Measurements from ENCODE around the gene TMEM45B.
"Not testable (repeated sequence)": the region's sequence is repeated elsewhere in the genome, so short reads cannot be mapped to it uniquely, and the experiment has no call there.

Gene TMEM45B

DNA sequence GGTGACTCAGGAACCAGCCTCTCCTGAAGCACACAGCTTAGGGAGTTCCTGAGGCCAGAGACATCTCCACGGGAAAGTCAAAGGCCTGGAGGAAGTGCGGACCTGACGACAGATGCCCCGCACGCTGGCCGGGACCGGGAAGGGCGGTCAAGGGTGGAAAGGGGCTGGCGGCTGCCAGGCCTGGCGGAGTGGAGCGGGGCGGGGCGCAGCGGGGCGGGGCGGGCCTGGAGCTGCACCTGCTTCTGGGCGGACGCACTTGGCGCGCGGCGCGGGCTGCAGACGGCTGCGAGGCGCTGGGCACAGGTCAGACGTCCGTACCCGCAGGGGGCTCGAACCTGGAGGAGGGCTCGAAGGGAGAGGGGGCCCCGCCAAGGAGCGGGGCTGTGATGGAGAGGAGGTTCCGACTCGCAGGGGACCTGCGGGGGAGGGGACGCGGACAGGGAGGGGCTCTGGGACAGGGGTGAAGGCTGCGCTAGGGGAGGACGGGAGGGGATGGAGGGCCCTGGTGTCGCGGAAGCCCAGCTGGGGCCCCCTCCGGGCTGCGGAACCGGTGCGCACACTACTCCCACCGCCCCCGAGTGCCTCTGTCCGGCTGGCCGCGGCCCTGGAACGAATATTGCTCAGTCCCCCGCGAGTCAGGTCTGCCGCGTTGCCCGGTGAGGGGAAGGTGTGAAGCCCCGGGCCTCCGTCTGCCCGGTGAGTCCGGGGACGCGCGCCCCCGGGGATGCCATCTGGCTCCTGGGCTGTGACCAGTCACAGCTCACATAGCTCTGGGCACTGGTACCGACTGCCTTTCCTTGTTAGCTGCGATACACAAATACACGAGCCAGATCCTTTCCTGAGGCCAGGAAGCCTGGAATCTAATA lies at the start of gene TMEM45B:
Gene TMEM45B (plus strand): TSS at position 253 of the 866 bp plus-strand sequence. CDS start 36,635 bp downstream, outside the sequence.
- peak; percentile 75 for DNase-seq

GRCh38 chr11:129766898-129767604 lies 48.6 kb upstream of the TMEM45B start:
- DNase-seq: no peak

DNA sequence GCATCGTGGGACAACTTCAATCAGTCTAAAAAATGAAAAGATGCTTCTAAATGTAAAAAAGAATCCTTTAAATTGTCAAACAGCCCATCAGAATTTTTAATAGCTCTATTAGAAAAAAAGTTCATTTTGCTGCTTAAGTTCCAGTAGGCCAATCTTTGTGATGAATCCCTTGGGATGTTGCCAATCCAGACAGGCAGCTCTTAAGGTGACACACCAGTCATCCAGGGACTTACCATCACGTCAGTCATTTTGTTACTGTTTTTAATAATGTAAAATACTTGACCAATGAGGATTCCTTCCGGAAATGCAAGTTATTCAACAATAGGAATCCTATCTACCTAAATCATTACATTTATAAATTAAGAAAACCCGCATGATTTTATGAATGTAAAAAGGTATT lies 47.8 kb upstream of the TMEM45B start:
- no peak for DNase-seq

GRCh38 chr11:129768356-129768755 lies 47.3 kb upstream of the TMEM45B start:
- DNase-seq: no peak

DNA sequence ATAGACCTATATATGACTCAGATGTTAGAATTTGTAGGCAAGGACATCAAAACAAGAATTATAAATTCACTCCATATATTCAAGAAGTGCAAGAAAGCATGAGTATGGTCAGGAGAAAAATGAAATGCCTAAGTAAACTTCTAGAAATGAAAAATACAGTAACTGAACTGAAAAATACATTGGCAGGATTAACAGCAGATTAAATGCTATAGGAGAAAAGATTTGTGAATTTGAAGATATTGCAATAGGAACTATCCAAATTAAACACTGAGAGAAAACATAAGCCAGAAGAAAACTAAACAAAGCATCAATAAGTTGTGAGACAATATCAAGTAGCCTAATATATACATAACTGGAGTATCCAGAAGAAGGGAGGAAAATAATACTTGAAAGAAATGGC lies 46.6 kb upstream of the TMEM45B start:
- DNase-seq: no peak

DNA sequence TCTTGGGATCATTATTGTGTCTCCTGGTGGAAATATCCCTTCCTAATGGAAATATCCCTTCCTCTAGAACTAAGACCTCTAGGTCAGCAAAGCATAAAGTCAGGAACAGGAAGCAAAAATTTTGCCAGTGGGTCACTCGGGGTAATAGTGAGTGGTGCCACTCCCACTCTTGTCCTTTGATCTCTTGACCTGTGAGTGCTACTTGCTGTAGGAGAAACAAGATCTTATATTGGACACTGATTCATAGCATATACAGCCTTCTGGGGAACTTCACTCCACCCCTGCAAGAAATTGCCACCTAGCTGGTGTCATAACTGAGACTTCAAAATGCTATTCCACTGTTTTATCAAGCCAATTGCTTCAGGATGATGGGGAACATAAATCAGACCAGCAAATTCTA lies 44.7 kb upstream of the TMEM45B start:
- DNase-seq: no peak

DNA sequence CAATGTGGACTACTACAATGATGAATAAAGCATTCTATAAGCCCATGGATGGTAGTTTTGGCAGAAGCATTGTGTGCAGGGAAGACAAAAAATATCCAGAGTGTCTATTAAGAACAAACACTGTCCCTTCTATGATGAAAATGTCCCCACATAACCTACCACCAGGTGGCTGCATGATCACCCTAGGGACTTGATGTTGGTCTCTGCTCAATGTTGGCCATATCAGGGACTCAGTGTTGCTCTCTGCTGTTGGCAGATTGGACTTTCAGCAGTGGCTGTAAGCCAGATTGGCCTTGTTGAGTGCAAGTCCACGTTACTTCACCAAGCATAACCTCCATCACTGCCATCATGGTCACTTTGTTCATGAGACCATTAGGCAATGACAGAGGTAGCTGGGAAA lies 44.2 kb upstream of the TMEM45B start:
- not testable (repeated sequence) for DNase-seq

DNA sequence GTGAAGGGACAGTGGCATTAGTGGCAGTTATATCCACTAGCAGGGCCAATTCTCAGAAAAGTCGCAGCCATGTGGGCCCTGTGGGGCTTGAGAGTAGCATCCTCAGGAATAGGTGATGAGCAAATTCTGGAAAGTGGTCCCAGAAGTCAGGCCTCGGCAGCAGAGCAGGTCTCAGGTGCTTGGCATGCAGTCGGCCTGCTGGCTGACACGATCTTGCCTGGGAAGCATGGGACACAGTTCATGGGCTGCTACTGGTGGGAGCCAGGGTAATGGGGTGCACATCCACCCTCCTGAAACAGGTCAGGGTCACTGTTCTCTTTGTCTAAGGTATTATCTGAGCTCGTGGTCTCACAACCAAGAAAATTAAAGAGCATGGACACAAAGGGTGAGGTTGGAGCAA lies 36.8 kb upstream of the TMEM45B start:
- no peak for DNase-seq

GRCh38 chr11:129779342-129779741 lies 36.3 kb upstream of the TMEM45B start:
- DNase-seq: no peak

GRCh38 chr11:129785383-129786111 lies 30.1 kb upstream of the TMEM45B start:
- peak; percentile 20 for DNase-seq

- not testable (repeated sequence) for DNase-seq
These were observed 29.6 kb upstream of the TMEM45B start for GRCh38 chr11:129786112-129786416.

DNA sequence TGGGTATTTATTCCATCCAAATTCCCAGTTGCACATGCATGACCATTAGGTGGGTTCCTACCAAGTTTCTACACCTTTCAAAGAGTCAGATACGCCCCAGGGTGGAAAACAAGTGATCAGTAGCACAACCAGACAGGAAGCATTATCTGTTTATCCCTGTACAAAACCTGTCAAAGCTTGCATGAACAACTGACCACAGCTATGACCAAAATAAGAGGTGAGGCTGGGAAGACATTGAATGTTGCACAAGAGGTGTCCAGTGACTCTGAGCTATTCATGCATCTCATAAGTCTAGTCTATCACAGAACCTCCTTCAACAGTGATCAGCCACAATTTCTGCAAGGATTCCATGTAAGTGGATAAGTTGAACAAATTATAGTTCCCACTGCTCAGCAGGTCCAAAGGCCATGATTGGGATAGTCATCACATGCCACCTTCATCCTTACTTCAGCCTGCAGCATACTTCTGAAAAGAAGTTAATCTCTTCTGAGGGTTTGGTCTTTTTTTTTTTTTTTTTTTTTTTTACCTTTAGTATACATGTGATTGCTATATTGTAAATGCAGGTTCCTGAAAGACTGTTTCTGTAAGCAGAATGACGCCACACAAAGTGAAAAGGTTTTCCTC lies 28.0 kb upstream of the TMEM45B start:
- no peak for DNase-seq

- no peak for DNase-seq
These were observed 27.4 kb upstream of the TMEM45B start for GRCh38 chr11:129788278-129788677.

DNA sequence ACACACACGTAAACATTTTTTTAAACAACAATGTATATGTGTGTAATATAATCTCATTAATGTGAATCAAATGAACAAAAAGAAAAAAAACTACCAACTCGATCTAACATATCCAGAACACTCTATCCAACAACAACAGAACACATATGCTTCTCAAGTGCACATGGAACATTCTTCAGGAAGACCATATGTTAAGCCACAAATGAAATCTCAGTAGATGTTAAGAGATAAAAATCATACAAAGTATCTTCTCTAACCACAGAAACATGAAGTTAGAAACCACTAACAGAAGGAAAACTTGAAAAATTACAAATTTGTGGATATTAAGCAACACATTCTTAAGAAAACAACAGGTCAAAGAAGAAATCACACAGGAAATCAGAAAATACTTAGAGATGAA lies 25.5 kb upstream of the TMEM45B start:
- no peak for DNase-seq

- DNase-seq: no peak
These were observed 24.1 kb upstream of the TMEM45B start for GRCh38 chr11:129791515-129791914.

DNA sequence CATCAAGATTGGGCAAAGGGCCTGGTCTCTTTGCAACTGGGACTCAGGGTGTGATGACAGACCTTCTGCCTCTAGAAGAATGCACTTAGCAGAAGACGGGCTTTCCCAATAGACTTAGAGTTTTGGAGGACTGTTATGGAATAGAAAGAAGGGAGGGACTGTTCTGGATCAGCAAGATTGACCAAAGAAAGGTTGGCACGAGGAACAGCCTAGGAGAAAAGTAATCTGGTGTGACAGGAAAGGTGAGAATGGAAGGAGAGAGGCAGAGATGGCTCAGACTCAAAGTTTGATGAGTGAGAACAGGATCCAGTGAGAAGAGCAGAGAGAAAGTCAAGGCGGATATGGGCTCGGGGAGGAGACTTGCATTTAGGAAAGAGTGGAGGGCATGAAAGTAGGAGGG lies 23.0 kb upstream of the TMEM45B start:
- no peak for DNase-seq

- DNase-seq: no peak
These were observed 20.6 kb upstream of the TMEM45B start for GRCh38 chr11:129795089-129795488.

GRCh38 chr11:129798212-129798611 lies 17.4 kb upstream of the TMEM45B start:
- no peak for DNase-seq

DNA sequence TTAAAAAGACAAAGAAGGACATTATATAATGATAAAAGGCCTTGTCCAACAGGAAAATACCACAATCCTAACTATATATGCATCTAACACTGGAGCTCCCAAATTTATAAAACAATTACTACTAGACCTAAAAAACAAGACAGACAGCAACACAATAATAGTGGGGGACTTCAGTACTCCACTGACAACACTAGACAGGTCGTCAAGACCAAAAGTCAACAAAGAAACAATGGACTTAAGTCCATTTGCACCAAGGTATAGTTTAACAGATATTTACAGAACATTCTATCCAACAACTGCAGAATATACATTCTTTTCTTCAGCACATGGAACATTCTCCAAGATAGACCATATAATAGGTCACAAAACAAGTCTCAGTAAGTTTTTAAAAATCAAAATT lies 15.5 kb upstream of the TMEM45B start:
- not testable (repeated sequence) for DNase-seq

DNA sequence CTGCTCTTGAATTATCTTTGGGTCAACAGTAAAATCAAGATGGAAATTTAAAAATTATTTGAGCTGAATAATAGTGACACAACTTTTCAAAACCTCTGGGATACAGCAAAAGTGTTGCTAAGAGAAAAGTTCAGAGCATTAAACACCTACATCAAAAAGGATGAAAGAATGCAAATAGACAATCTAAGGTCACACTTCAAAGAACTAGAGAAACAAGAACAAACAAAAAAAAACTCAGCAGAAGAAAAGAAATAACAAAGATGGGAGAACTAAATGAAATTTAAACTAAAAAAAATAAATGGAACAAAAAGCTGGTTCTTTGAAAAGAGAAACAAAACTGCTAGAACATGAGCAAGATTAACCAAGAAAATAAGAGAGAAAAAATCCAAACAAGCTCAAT lies 15.0 kb upstream of the TMEM45B start:
- DNase-seq: no peak

GRCh38 chr11:129803533-129803932 lies 12.1 kb upstream of the TMEM45B start:
- no peak for DNase-seq

- DNase-seq: no peak
These were observed 11.6 kb upstream of the TMEM45B start for GRCh38 chr11:129804012-129804411.

DNA sequence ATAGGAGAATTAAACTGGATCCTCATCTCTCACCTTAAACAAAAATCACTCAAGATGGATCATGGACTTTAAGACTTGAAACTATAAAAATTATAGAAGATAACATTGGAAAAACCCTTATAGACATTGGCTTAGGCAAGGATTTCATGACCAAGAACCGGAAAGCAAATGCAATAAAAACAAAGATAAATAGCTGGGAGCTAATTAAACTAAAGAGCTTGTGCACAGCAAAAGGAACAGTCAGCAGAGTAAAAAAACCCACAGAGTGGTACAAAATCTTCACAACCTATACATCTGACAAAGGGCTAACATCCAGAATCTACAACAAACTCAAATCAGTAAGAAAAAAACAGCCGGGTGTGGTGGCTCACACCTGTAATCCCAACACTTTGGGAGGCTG lies 7.4 kb upstream of the TMEM45B start:
- not testable (repeated sequence) for DNase-seq
